GM04503 (cell line): ENCODE measurements around the gene BRD9.
"Not testable (repeated sequence)": the region's sequence is repeated elsewhere in the genome, so short reads cannot be mapped to it uniquely, and the experiment has no call there.

Experiments used
- DNase-seq: peaks from one replicate; pipeline ENCODE4 v3.0.0-alpha.2; 2012; ENCODE audit warnings: low read depth

BRD9 gene

GRCh38 chr5:902129-902916 lies 9.7 kb upstream of the BRD9 start:
- no peak for DNase-seq

GRCh38 chr5:900781-901180 lies 8.2 kb upstream of the BRD9 start:
- no peak for DNase-seq

GRCh38 chr5:893711-894110 lies 1.1 kb upstream of the BRD9 start:
- DNase-seq, result no peak

- no peak for DNase-seq
These were observed 521 bp upstream of the BRD9 start for GRCh38 chr5:893137-893506.

GRCh38 chr5:891837-892393 lies 686 bp downstream of the BRD9 start:
- DNase-seq, result no peak

- no peak for DNase-seq
These were observed 1.3 kb downstream of the BRD9 start for GRCh38 chr5:891117-891836.

- DNase-seq, result no peak
These were observed 3.4 kb downstream of the BRD9 start for GRCh38 chr5:889075-889710.

- no peak for DNase-seq
These were observed 4.0 kb downstream of the BRD9 start for GRCh38 chr5:888638-889035.

- DNase-seq, result no peak
These were observed 4.5 kb downstream of the BRD9 start for GRCh38 chr5:887947-888637.

- DNase-seq, result no peak
These were observed 5.8 kb downstream of the BRD9 start for GRCh38 chr5:886716-887325.

- DNase-seq, result no peak
These were observed 6.6 kb downstream of the BRD9 start for GRCh38 chr5:886036-886435.

- DNase-seq, result no peak
These were observed 7.1 kb downstream of the BRD9 start for GRCh38 chr5:885529-885928.

GRCh38 chr5:885127-885442 lies 7.5 kb downstream of the BRD9 start:
- no peak for DNase-seq

- DNase-seq, result no peak
These were observed 8.1 kb downstream of the BRD9 start for GRCh38 chr5:884345-885126.

GRCh38 chr5:883475-884181 lies 9.0 kb downstream of the BRD9 start:
- no peak for DNase-seq

- DNase-seq, result no peak
These were observed 10.1 kb downstream of the BRD9 start for GRCh38 chr5:882253-883183.

- no peak for DNase-seq
These were observed 11.1 kb downstream of the BRD9 start for GRCh38 chr5:881551-881935.

- DNase-seq, result no peak
These were observed 11.6 kb downstream of the BRD9 start for GRCh38 chr5:880816-881550.

- DNase-seq, result not testable (repeated sequence)
These were observed 13.9 kb downstream of the BRD9 start for GRCh38 chr5:878677-879076.
